Measurements from ENCODE around the gene CCDC185. TPM values are rescaled to one million over a fixed set of nuclear protein-coding genes. Genes with fewer than 3 reads are reported as not detected.
"Not testable (repeated sequence)": the region's sequence is repeated elsewhere in the genome, so short reads cannot be mapped to it uniquely, and the experiment has no call there.

CCDC185 gene
- total RNA-seq, 1 donor from 2014 or later = 1.3 TPM

DNA sequence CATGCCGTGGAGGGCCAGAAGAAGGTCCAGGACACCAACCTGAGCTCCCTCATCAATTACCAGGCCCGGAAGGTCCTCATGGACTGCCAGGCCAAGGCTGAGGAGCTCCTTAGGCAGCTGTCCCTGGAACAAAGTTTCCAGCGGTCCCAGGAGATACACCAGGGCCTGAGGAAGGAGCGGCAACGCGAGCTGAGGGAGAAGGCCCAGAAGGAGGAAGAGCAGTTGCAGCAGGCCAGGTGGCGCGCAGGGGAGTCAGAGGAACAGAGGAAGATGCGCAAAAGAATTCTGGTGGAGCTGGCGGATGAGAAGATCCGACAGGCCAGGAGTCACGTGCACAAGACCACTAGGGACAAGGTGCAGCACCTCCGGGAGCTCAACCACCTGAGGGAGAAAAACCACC is 1.5 kb downstream of the CCDC185 start:
- DNase-seq (ENCODE audit: low read depth) = no peak

DNA sequence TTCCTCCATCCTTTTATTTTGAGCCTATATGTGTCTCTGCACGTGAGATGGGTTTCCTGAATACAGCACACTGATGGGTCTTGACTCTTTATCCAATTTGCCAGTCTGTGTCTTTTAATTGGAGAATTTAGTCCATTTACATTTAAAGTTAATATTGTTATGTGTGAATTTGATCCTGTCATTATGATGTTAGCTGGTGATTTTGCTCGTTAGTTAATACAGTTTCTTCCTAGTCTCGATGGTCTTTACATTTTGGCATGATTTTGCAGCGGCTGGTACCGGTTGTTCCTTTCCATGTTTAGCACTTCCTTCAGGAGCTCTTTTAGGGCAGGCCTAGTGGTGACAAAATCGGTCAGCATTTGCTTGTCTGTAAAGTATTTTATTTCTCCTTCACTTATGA is 6.2 kb downstream of the CCDC185 start:
- DNase-seq (ENCODE audit: low read depth) = not testable (repeated sequence)

DNA sequence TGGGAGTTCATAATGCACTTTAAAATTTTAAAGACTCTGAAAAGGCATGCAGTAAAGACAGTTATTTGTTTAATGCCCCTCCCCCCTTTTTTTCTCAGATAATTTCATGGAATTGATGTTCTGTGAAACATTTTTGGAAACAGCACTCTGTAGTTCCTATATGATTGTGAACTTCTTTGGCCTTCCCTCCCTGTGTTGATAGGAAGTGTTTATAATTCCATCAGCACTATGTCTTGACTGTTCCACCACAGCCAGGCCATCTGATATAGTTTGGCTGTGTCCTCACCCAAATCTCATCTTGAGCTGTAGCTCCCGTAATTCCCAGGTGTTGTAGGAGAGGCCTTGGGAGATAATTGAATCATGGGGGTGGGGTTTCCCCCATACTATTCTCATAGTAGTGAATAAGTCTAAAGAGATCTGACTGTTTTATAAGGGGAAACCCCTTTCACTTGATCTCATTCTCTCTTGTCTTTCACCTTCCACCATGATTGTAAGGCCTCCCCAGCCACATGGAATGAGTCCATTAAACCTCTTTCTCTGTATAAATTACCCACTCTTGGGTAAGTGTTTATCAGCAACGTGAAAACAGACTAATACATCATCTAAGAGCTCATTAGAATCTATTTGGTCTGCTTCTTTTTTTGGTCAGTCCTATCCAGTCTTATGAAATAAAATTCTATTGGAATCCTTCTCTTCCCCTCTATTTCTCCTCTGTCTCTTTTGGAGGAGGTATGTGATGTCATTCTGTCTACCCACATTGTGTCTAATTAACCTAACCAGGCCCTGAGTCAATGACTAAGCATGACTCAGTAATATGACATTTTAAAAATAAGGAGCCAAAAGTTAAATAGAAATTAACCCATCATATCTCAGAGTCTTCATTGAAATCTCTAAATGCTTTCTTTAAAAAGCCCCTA is 8.9 kb downstream of the CCDC185 start:
- DNase-seq (ENCODE audit: low read depth) = peak; percentile 91

DNA sequence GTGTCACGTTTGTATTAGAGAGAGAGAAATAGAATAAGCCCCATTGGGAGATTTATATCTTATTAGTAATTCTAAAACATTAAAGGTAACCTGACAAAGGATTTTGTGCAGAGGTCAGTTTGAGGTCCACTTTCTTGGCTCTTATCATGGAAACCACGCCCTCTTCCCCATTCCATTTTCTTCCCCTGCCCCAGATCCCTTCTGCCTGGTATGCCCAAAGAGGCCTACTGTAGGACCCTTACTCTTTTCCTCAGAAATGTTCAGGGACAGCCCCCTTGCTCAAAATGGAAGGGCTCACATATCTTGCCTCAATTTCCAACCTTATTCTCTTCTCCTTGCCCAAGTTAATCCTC is 9.6 kb downstream of the CCDC185 start:
- no peak for DNase-seq (ENCODE audit: low read depth)

DNA sequence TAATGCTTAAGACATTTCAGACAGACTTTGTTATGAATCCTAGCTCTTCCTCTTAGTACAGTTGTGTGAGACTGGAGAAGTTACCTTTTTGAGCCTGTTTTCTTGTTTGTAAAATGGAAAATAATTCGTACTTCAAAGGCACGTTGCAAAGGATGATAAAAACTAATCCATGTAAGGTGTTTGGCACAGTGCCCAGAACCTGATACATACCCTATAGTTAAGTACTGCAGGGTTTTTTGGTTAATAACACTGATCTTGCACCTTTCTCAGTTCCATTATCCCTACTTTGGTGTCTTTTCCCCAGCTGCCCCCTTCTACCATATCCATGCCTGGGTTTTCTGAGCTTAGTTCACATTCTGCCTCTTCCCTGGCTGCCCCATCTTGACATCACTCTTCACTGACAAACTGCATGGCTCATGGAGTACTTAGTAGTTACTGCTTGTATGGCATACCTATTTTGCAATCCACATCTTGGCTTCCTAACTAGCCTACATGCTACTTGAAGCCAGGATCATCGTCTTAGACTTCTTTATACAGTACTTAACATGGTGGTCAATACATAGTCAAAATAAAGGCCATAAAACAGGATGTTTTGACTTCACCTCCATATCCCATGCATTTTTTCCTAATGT is 10.1 kb downstream of the CCDC185 start:
- peak; percentile 69 for DNase-seq (ENCODE audit: low read depth)

DNA sequence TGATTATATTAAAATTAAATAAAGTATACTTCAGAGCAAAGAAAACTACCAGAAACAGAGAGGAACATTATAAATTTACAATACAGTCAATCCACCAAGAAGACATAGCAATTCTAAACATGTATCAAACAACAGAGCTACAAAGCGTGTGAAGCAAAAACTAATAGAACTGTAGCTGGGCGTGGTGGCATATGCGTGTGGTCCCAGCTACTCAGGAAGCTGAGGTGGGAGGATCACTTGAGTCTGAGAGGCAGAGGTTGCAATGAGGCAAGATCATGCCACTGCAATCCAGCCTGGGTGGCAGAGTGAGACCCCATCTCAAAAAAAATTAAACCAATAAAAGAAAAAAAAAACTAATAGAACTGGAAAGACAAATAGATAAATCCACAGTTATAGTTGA is 12.3 kb downstream of the CCDC185 start:
- no peak for DNase-seq (ENCODE audit: low read depth)

DNA sequence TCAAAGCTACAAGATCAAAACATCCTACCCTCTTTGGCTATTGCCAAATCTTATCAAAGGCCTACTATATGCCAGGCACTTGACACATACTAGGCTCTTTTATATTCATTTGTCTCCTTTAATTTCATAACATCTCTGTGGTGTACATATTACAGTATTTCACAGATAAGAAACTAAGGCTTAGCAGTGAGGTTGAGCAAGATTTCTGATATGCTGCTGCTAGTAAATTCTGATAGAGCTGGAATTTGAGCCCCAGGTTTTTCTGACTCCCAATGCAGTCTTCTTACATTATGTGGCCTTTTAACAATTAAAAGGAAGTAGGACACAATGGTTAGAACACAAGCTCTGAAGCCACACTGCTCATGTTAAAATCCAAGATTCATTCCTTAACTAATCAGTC is 16.8 kb downstream of the CCDC185 start:
- no peak for DNase-seq (ENCODE audit: low read depth)

DNA sequence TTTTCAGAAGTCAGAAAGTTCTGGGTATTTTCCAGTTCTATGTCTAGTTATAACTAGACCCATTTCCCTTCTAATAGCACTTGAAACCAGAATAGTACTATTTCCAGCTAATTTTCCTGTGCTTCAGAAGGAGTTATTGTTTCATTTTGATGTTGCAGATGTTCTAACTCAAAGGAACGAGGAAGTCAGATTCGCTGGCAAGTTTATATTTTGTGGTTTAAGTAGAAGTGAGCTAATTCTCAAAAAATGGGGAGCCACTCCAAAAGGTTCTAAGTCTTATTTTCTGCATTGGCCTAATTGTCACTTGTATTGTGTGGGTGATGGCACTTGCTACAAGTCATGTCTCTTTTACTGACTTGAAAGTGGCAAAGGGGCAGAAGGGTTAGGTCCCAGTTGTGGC is 18.1 kb downstream of the CCDC185 start:
- DNase-seq (ENCODE audit: low read depth) = no peak

DNA sequence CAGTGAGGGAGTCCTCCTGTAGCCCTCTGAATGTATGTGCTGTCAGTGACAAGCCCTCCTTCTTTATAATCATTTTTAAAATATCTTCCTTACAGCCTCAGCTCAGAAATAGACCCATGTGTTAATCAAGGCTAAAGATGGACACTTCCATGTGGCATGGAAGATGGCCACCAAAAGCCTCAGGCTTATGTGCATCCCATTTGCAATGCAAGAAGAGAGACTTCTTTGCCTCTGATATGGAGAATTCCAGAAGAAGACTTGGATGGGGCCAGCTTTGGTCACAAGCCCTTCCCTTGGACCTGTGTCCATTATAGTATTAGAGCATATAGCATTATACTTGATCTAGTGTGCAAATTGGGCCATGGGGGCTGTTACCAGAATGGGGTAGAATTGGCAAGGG is 18.5 kb downstream of the CCDC185 start:
- DNase-seq (ENCODE audit: low read depth) = no peak

DNA sequence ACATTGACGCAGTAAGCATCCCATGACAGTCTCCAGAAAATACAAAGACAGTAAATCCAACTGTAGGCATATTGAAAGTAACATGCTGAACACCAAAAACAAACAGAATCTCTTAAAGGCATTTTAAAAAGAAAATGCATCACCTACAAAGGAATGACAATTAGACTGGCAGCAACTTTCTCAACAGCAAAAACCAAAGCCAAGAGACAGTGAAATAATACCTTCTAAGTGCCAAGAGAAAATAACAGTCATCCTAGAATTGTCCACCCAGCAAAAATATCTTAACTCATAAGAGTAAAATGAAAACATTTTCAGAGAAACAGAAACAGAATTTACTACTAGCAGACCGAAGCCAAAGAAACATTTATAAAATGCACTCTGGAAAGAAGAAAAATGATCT is 20.0 kb downstream of the CCDC185 start:
- DNase-seq (ENCODE audit: low read depth) = no peak

DNA sequence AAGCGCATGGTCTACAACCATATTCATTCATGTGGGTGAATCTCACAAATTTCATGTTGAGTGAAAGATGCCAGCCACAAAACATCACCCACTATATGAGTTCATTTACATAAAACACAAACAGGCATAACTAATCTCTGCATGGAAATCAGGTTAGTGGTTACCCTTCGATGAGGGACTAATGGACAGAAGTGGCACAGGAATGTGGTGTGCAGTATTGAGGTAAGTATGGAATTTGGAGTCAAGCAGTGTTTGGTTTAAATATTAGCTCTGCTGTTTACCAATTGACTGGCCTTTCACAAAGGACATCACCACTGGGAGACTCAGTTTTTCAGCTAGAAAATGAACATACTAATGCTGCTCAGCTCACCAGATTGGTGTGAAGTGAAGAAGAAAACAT is 24.2 kb downstream of the CCDC185 start:
- DNase-seq (ENCODE audit: low read depth) = peak; percentile 98

DNA sequence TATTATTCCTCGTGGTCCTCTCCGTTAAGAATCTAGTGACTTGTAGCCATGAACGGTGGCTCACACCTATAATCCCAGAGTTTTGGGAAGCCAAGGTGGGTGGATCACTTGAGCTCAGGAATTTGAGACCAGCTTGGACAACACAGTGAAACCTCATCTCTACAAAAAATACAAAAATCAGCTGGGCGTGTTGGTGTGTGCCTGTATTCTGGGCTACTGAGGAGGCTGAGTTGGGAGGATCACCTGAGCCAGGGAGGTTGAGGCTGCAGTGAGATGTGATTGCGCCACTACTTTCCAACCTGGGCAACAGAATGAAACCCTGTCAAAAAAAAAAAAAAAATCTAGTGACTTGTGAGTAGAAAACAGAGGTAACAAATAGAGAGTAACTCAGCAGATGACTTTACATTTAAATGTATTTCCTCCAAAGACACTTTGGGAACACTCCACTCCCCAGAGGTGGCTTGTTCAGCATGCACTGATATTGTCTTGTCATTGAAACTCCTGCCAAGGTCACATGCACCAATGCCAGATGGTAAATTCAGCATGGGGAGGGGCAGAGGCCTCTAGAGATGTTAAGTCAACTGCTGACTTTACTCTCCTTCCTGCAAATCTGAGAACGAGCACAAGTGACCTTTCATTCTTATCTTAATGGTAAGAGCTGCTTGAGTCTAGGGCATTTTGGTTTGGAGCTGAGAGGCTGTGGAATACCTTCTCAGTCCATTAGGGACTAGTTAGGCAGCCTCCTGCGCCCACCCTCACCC is 24.9 kb downstream of the CCDC185 start:
- no peak for DNase-seq (ENCODE audit: low read depth)

DNA sequence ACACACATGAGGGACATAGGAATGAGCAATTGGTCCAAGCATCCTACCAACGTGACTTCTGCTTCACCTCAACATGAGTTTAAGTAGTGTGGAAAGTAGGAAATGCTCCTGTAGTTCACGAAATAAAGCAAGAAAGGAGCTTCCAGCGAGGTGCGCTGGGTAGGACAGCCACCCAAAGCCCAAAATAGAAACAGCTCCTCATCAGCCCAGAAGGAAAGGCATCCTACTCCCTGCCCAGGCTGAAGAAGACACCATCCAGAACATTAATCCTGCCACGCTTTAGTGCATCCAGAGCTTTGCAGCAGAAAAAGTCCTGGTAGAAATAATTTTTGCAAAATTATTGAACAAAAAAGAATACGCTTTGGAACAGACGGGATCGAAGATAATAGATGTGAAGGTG is 25.9 kb downstream of the CCDC185 start:
- DNase-seq (ENCODE audit: low read depth) = no peak

DNA sequence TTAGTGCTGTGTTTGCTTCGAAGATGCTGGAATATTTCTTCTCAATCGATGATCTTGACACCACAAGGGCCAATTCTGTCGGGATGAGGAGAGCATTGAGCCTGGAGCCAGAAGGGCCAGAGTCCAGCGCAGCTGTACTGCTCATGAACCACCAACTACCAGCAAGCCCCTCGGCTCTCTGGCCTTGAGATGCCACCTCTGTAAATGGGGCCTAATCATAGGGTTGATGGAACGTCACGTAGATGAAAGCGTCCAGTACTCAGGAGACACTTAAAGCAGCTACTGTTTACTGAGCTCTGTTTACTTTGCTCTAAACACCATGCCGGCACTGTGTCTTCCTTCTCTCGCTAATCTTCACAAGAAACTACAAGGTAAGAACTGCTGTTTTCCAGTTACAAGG is 26.3 kb downstream of the CCDC185 start:
- no peak for DNase-seq (ENCODE audit: low read depth)

DNA sequence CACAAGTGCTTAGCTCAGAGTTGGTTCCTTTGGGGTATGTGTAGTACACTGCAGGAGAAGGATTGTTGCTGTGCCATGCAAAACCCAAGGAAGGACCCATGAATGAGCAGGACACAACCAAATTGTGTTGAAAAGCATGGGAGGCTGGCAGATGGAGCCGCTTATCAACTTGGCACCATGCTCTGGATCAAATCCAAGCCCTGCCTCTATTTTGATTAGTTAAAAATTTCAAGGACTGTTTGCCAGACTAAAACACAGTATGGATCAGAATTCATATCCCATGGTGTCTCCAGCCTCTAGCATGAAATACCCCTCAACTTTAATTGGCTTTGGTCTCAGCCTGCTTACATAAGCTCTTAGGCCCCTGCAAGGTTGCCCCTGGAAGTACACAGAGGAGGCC is 27.8 kb downstream of the CCDC185 start:
- no peak for DNase-seq (ENCODE audit: low read depth)

DNA sequence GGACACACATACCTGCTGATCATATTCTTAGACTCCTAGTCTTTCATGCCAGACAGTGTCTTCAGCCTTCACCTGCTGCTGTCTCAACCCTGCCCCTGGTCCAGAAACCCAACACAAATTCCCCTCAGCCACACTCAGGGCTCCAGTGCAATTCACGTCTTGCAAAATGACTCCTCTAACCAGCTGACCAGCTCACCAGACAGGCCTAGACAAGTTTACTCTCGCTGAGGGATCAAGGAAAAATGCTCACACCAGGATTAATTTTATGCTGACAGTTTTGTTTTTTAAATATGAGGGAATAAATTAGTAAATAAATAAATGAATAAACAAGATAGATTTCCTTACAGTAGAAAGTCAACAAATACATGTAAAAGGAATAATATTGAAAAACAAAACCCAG is 28.5 kb downstream of the CCDC185 start:
- DNase-seq (ENCODE audit: low read depth) = peak; percentile 40

DNA sequence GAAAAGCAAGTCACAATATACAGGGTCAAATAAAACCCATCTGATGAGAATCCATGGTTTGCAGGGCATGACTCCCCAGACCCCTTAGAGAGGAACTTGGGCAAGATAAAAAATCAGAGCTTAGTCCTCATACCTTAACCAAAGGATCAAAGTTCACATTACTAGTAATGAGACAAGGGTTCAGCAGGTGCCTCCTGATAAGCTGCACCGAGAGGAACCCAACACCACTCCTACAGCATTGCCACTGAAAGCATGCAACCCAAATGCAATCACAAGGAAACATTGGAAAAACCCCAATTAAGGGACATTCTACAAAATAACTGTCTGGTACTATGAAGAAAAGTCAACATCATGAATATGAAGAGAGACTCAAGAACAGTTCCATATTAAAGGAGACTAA is 29.7 kb downstream of the CCDC185 start:
- DNase-seq (ENCODE audit: low read depth) = no peak

DNA sequence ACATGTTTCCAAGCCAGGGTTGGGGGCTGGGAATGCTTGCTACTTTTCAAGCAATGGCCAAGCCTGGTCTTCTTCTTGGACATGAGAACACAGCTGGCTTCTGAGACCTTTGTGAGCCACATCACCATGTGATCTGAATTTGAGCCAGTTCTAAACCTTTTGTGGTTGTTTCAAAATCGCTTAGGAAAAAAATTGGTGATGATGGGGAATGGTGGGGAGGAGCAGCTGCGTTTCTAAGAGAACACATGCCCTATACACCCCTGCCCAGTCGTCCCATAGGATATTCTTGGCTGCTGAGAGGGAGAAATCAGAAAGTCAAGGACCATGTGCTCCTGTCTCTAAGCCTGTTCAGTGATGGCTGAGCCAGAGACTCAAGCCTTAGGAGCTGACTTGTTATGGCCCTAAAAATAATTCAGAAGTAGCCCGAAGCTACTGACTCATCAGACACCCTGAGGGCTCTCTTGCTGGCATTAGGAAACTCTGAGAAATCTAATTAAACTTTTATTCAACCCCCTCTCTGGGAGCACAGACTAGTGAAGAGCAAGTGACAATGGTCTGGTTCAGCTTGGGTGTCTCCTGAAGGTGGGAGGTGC is 30.5 kb downstream of the CCDC185 start:
- DNase-seq (ENCODE audit: low read depth) = peak; percentile 57

DNA sequence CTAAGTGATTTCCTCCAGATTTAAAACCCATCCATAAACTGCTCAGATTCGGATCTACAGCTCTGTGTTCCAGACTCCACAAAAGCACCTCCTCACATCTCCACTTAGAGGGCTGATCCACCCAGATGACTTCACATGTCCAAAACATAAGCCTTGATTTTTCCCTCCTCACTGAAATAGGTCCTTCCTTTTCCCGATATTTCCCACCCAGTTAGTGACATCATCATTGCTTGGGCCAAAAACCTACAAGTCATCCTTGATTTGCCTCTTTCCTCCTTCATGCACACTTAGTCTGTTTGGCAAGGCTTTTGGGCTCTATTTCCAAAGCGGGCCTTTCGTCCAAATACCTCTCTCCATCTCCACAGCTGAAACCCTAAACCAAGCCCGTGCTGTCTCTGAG is 32.3 kb downstream of the CCDC185 start:
- DNase-seq (ENCODE audit: low read depth) = no peak

DNA sequence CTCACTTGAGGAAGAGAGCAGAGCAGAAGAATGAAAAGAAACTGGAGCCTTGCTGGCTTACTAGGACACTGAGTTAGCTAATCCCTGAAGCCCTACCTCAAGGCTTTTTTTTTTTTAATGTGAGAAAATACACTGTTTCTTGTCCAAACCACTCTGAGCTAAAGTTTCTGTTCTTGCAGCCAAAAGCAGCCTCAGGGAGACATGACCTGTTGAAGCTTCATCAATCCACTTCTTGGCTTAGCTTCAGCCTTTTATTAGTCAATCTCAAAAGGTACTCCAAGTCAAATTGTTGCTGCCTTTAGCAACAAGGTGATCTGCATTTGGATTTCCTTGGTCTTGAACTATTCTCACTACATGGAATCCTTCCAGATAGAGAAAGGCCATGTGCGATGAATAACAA is 33.7 kb downstream of the CCDC185 start:
- DNase-seq (ENCODE audit: low read depth) = no peak

DNA sequence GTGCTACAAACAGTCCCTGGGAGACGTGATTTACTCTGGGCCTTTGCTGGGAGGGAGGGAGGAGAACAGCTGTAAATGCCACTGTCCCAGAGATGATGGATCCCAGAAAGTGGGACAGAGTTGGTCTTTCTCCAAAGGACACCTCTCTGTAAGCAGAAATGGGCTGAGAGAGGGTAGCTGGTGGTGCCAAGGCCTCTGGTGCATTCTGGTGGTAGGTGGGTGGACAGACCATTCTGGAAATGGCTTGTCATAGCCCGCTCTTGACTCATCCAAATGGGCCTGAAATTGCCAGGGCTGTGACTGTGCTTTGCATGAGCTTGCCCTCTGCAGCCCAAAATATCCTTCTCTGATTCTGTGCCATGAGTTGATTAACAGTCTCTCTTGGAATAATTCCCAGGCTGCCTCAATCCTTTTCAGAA is 36.1 kb downstream of the CCDC185 start:
- DNase-seq (ENCODE audit: low read depth) = peak; percentile 61

DNA sequence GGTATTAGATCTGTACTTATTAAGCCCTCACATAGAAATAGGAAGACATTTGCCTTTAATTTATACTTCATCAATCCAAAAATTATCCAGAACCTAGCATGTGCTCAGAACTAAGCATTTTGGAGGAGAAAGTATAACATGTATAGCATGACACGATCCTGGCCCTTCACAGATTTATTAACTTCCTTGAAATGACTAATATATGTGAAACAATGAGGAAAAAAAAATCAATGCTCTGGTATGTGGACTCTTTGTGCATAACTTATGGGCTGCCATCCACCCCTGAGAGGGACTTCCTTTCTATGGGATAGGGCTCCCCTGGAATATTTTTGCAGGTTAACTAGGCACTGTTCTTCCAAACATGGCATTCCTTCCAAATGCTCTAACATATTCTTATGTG is 36.6 kb downstream of the CCDC185 start:
- DNase-seq (ENCODE audit: low read depth) = peak; percentile 63
